Measurements from ENCODE around the gene ARHGAP6. TPM values are rescaled to one million over a fixed set of nuclear protein-coding genes. Genes with fewer than 3 reads are reported as not detected.

ARHGAP6 gene
- total RNA-seq, 6 donors from 2014 or later, result 14.4 to 40.9 (median 18.0) TPM

- DNase-seq, result peak in 1 of 2 donors; percentile 23
- ATAC-seq (ENCODE audit: low FRiP score in 2 of 2), result peak; percentile 70 to 77
- TF ChIP-seq POLR2A (IDR thresholded peaks at IDR 0.05) (no peak), EP300 (IDR thresholded peaks at IDR 0.05) (peak in 1 of 4 donors; percentile 19), CTCF (IDR thresholded peaks at IDR 0.05) (no peak), POLR2AphosphoS5 (IDR thresholded peaks at IDR 0.05) (peak in 1 of 2 donors; percentile 18)
Observed at GRCh38 chrX:11351375-11352295, 314.1 kb downstream of the ARHGAP6 start.

GRCh38 chrX:11349661-11350337 lies 315.9 kb downstream of the ARHGAP6 start:
- WGBS, 2 donors, result 53 to 65% methylated on average over 2 of the region's 2 CpGs
- peak overlapping the region in 1 of 4 donors; percentile 15 for H3K4me3 ChIP-seq
- peak overlapping the region in 3 of 4 donors; percentile 7 to 72 (median 40) for H3K27ac ChIP-seq
- no peak for TF ChIP-seq POLR2AphosphoS5 (IDR thresholded peaks at IDR 0.05)
- H3K9me3 ChIP-seq, result no peaks in the 10 kb centered on the region
- ATAC-seq (ENCODE audit: low FRiP score in 2 of 2) (no peak), DNase-seq (no peak)
- no peaks in the 10 kb centered on the region for H3K36me3 ChIP-seq
- no peaks in the 10 kb centered on the region for H3K27me3 ChIP-seq
- H3K4me1 ChIP-seq, result peaks cover 4 to 8% (median 5%) of the 10 kb centered on the region in 4 donors

More at GRCh38 chrX:11351375-11352295, 314.1 kb downstream of the ARHGAP6 start:
- H3K27me3 ChIP-seq, result no peaks in the 10 kb centered on the region
- no peaks in the 10 kb centered on the region for H3K36me3 ChIP-seq
- H3K4me1 ChIP-seq, result peaks cover 4 to 8% (median 5%) of the 10 kb centered on the region in 4 donors
- no peaks in the 10 kb centered on the region for H3K9me3 ChIP-seq
- peak overlapping the region; percentile 48 to 75 (median 72) for H3K27ac ChIP-seq
- 24 to 48% methylated on average over 9 to 11 of the region's 11 CpGs for WGBS, 2 donors
- peak overlapping the region in 3 of 4 donors; percentile 2 to 27 (median 9) for H3K4me3 ChIP-seq

GRCh38 chrX:11349020-11349419 lies 316.7 kb downstream of the ARHGAP6 start:
- Histone ChIP-seq H3K4me3 (no peak overlapping the region), H3K27me3 (no peaks in the 10 kb centered on the region), H3K4me1 (peaks cover 4 to 8% (median 5%) of the 10 kb centered on the region in 4 donors), H3K9me3 (no peaks in the 10 kb centered on the region), H3K27ac (peak overlapping the region in 1 of 4 donors; percentile 7), H3K36me3 (no peaks in the 10 kb centered on the region)
- ATAC-seq (ENCODE audit: low FRiP score in 2 of 2), result no peak
- TF ChIP-seq POLR2AphosphoS5 (IDR thresholded peaks at IDR 0.05), result no peak
- TF ChIP-seq POLR2A (IDR thresholded peaks at IDR 0.05), result no peak
- TF ChIP-seq CTCF (IDR thresholded peaks at IDR 0.05), result no peak
- WGBS, 2 donors, result 74 to 94% methylated on average over 1 of the region's 1 CpG
- no peak for DNase-seq

- Histone ChIP-seq H3K27ac (no peak overlapping the region), H3K4me1 (peaks cover 0 to 3% (median 1%) of the 10 kb centered on the region in 4 donors), H3K4me3 (no peak overlapping the region), H3K9me3 (no peaks in the 10 kb centered on the region), H3K36me3 (no peaks in the 10 kb centered on the region), H3K27me3 (no peaks in the 10 kb centered on the region)
- DNase-seq, result no peak
- no peak for ATAC-seq (ENCODE audit: low FRiP score in 2 of 2)
- 51 to 73% methylated on average over 3 of the region's 3 CpGs for WGBS, 2 donors
- TF ChIP-seq POLR2A (IDR thresholded peaks at IDR 0.05) (no peak), POLR2AphosphoS5 (IDR thresholded peaks at IDR 0.05) (no peak), CTCF (IDR thresholded peaks at IDR 0.05) (no peak), EP300 (IDR thresholded peaks at IDR 0.05) (no peak)
Observed at GRCh38 chrX:11347300-11347699, 318.4 kb downstream of the ARHGAP6 start.

- TF ChIP-seq POLR2A (IDR thresholded peaks at IDR 0.05) (no peak), CTCF (IDR thresholded peaks at IDR 0.05) (no peak), POLR2AphosphoS5 (IDR thresholded peaks at IDR 0.05) (no peak), EP300 (IDR thresholded peaks at IDR 0.05) (no peak)
- WGBS, 2 donors, result 64 to 91% methylated on average over 1 to 2 of the region's 2 CpGs
- ATAC-seq (ENCODE audit: low FRiP score in 2 of 2) (no peak), DNase-seq (no peak)
- Histone ChIP-seq H3K4me1 (no peaks in the 10 kb centered on the region), H3K9me3 (no peaks in the 10 kb centered on the region), H3K36me3 (no peaks in the 10 kb centered on the region), H3K4me3 (no peak overlapping the region), H3K27ac (no peak overlapping the region), H3K27me3 (no peaks in the 10 kb centered on the region)
Observed at GRCh38 chrX:11346121-11346682, 319.5 kb downstream of the ARHGAP6 start.

Measured in upper lobe of left lung (tissue), 6 donors.